Iris pigment epithelial cell (primary cell): Measurements from ENCODE around the gene RHO.
"Not testable (repeated sequence)": the region's sequence is repeated elsewhere in the genome, so short reads cannot be mapped to it uniquely, and the experiment has no call there.

ENCODE experiments used
- DNase-seq: peaks from one replicate; pipeline ENCODE4 v3.0.0-alpha.2; 2011; ENCODE audit warnings: low read depth

RHO gene

GRCh38 chr3:129499604-129500333, 28.7 kb upstream of the RHO start:
- not testable (repeated sequence) for DNase-seq

DNA sequence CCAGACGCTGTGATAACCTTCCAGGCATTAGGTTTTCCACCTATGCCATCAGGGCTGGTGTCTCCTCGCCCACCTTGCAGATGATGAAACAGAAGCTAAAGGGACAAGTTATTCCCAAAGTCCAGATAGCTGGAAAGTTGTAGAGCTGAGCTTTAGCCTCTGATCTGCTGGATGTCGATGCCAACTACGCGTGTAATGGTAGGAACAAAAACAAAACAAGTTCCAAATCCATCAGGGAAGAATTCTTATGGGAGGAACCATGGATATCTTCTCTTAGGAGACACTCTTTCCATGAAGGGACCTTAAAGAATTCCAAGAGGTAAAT, 28.1 kb upstream of the RHO start:
- DNase-seq, result no peak

GRCh38 chr3:129501630-129502029, 26.8 kb upstream of the RHO start:
- no peak for DNase-seq

GRCh38 chr3:129502641-129503408, 25.6 kb upstream of the RHO start:
- no peak for DNase-seq

DNA sequence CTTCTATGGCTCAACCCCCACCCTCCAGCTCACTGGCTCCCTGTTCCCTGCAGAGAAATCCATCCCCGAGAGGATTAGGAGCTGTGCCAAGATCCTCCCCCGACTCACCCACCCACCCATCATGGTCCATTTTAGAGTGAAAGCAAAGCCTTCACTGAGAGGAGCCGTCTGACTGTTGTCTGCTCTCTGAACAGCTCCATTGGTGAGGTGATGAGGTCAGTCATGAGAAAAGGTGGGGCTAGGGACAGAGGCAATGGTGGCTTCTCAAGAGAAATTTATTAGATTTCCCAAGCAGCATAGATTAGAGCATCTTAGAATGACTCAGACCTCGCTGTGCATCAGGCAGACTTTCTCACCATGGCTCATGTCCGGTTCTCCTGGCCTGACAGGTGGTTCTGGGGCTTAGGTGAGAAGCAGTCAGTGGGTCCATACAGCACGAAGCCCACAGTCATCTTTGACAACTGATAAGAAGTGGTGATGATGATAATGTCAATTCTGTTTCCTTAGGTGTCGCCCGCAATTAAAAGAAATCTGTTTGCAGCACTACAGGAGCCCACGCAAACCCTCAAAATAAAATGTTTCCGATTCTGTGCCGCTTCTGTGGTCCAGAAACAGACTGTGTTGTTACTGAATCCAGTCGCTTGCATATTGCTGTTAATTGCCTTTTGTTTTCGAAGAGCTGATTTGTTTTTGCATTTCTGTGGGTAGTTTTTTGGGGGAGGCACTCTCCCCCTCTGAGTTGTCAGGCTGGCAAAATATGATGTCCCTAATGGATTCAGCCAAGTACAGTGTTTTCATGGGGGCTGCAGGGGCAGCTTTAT, 24.8 kb upstream of the RHO start:
- DNase-seq, result peak; percentile 53

DNA sequence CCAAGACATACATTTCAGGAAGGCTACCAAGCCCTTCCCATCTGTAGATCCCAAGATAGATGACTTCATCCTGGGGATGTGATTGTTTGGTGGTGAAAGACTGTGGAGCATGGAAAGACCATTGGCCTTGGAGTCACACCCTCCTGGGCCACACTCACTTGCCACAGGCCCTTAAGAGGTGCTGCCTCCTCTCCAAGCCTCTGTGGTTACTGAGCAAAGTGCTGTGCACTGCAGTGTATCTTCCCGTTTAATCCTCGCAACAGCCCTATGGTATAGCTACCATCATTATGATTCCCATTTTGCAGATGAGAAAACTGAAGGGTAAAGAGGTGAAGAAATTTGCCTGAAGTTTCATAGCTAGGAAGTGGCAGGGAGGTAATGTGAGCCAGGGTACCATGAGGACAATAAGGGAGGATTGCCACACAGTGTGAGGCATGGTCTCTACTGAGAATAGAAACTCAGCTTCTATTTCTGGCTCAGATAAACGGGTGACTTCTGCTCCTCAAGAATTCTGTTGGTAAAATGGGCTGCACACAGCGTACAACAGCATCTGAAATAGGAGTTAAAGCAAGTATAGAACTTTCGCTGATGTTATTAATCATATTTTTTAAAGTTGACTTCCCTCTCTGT, 23.9 kb upstream of the RHO start:
- no peak for DNase-seq

DNA sequence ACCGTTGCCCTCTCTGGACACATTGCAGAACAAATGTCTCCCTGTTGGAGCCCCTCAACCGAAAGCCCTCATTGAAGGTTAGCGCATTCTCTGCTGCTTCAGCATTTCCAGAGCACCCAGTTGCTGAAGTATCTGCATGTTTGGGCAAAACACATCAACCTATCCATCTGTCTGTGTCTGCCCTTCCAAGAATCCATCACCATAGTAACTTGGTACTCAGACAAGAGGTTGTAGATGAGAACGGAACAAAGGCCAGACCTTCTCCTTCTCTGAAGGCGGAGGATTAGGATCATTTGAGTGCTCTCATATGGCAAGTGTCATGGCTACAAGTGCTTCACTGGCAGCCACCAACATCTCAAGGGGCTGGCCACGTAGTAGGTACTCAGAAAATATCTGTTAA, 23.1 kb upstream of the RHO start:
- no peak for DNase-seq

- no peak for DNase-seq
Observed at GRCh38 chr3:129506231-129506742, 22.2 kb upstream of the RHO start.

DNA sequence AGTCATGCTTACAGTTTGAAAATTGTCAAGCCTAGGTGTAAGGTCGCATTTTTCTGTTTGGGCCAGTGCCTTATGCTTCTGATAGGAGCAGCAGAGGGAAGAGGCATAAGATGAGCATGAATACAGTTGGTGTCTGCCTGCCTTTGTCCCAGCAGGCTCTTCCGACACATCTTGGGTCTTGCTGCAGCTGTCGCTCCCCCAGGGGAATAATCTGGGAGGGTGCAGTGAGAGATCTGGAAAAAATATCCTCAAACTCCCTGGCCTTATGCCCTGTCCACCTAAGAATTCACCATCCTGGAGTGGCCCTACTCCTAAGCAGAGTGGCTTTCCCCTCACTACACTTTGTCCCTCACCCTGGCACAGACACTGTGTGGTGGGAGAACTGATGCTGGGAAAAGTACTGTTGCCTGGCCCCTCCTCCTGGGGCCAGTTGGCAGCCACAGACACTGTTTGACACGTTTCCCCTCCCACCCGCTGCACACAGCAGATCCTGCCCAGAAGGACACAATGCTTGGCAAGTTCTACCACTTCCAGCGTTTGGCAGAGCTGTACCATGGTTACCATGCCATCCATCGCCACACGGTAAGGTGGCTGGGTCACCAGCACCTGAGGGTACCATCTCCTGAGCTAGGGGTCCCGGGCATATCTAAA, 21.1 kb upstream of the RHO start:
- DNase-seq, result no peak

DNA sequence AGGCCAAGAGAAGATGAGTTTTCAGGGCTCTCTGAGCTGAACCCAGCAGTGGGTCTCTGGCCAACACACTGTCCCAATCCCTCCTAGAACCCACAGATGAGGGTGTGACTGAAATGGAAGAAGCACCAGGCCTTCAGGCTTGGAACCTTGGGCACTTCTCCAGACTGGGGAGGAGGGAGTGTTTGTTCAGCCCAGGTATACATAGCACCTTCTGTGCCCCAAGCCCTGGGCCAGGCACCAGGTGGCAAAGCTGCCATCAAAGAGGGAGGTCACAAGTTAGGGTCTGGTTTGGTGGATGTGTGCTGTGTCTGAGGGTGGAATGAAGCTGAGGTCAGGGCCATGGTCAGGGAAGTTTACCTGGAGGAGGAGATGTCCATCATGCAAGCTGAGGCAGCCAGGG, 15.8 kb upstream of the RHO start:
- DNase-seq, result no peak

DNA sequence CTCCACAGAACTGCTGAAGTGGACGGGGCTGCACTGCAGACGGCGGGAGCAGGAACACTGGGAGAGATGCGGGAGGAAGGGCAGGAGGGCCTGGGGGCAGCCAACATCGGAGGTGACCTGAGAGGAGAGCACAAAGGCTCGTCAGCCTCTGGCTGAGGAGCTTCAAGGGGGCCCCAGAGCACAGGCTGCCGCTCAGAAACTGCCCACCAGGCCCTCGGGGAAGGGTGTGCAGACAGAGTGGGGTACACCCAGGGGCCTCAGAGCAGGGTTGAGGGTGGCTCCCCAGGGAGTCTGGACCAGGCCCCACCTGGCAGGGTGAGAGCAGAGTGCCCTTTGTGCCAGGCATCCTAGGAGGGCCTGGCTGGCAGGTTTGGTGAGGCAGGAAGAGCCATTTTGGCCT, 14.7 kb upstream of the RHO start:
- no peak for DNase-seq

DNA sequence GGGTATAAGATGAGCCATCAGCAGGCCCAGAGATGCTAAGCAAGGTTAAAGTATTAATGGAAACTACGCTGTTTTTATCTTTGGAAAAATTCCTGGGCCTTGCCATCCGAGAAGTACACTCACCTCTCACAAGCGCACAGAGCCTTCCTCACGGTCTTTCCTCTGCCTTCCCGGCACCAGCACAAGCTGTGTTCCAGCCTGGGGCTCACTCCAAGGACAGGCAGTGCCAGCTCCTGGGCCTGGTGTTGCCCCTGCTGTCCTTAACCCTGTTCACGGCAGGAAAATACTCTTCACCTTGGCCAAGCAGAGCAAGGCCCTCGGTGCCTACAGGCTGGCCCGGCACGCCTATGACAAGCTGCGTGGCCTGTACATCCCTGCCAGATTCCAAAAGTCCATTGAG, 14.3 kb upstream of the RHO start:
- DNase-seq, result no peak

GRCh38 chr3:129514563-129514962, 13.9 kb upstream of the RHO start:
- no peak for DNase-seq

DNA sequence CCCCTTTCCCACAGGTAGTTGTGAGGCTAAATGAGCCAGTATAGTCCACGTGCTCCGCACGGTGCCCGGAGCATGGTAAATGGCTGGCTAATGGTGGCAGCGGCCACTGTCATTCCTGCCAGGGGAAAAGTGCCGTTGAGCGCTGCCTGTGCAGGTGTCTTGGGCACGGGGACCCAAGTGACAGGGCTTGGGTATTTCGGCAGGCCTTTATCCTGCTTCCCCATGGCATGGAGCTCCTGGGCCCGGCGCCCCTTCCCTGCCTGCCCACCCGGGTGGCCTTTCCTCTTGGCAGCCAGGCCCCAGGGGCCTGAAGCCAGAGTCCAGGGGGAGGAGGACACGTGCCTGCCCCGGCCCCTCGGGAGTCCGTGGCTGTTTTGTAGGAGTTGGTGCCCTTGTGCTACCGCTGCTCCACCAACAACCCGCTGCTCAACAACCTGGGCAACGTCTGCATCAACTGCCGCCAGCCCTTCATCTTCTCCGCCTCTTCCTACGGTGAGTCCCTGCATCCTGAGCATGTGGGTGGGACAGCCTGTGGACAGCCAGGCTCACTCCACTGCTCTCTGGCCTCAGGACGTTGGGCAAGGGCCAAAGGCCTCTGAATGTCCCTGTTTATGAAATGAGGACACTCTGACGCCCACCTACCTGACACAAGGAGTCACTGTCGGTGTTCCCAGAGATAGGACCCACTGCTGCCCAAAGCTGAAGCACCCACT, 13.2 kb upstream of the RHO start:
- DNase-seq, result not testable (repeated sequence)

DNA sequence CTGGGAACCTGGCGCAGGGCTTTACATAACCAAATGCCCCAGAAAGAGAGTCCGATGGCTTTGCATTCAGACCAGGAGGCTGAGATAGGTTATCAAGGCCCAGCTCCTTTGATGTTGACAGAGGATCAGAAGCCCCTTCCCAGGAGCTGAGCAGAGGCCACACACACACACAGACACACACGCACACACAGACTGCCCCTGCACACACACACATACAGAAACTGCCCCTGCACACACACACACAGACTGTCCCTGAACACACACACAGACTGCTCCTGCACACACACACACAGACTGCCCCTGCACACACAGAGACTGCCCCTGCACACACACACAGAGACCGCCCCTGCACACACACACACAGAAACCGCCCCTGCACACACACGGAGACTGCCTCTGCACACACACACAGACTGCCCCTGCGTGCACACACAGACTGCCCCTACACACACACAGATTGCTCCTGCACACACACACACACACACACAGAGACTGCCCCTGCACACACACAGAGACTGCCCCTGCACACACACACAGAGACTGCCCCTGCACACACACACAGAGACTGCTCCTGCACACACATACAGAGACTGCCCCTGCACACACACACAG, 12.5 kb upstream of the RHO start:
- not testable (repeated sequence) for DNase-seq

GRCh38 chr3:129517516-129517915, 10.9 kb upstream of the RHO start:
- no peak for DNase-seq

- no peak for DNase-seq
Observed at GRCh38 chr3:129518038-129518561, 10.3 kb upstream of the RHO start.

- DNase-seq, result no peak
Observed at GRCh38 chr3:129518581-129518980, 9.9 kb upstream of the RHO start.

- no peak for DNase-seq
Observed at GRCh38 chr3:129519449-129519848, 9.0 kb upstream of the RHO start.
